Hepatocyte (in vitro differentiated cells): Measurements from ENCODE around the gene ZDHHC1. TPM values are rescaled to one million over a fixed set of nuclear protein-coding genes. Genes with fewer than 3 reads are reported as not detected.
A peak's percentile ranks its signal among the peaks of the same experiment; 100 is the strongest.

ENCODE experiments used
- DNase-seq: peaks from one replicate; pipeline ENCODE4 v3.0.0-alpha.2; 2016; ENCODE audit warnings: low spot score
- H2AFZ ChIP-seq: fragments of 200-600 bp; sonication (generic); 2 replicates; pipeline ENCODE4 v1.6.0; 2016; ENCODE audit warnings: antibody characterized with exemption, mild to moderate bottlenecking
- H3K27ac ChIP-seq: fragments of 200-600 bp; sonication (generic); 2 replicates; pipeline ENCODE4 v1.5.1; 2016; ENCODE audit warnings: mild to moderate bottlenecking
- H3K27me3 ChIP-seq: fragments of 200-600 bp; sonication (generic); 2 replicates; pipeline ENCODE4 v1.6.1; 2016
- H3K36me3 ChIP-seq: fragments of 200-600 bp; sonication (generic); replicated peaks from 2 replicates; pipeline ENCODE4 v1.5.1; 2016; ENCODE audit warnings: low read depth; ENCODE audit not compliant: insufficient read depth
- H3K4me1 ChIP-seq: fragments of 200-600 bp; sonication (generic); 2 replicates; pipeline ENCODE4 v1.5.1; 2016; ENCODE audit warnings: mild to moderate bottlenecking, moderate library complexity; ENCODE audit not compliant: insufficient read depth
- H3K4me2 ChIP-seq: fragments of 200-600 bp; sonication (generic); 2 replicates; pipeline ENCODE4 v1.6.0; 2016
- H3K4me3 ChIP-seq: fragments of 200-600 bp; sonication (generic); 2 replicates; pipeline ENCODE4 v1.5.1; 2016; ENCODE audit warnings: mild to moderate bottlenecking
- H3K79me2 ChIP-seq: fragments of 200-600 bp; sonication (generic); 2 replicates; pipeline ENCODE4 v1.6.0; 2017; ENCODE audit warnings: mild to moderate bottlenecking
- H3K9me2 ChIP-seq: fragments of 200-600 bp; sonication (generic); replicated peaks from 2 replicates; pipeline ENCODE4 v1.6.0; 2017; ENCODE audit warnings: mild to moderate bottlenecking; ENCODE audit not compliant: insufficient read depth
- H3K9me3 ChIP-seq: fragments of 200-600 bp; sonication (generic); 2 replicates; pipeline ENCODE4 v1.5.1; 2016; ENCODE audit warnings: low read depth, mild to moderate bottlenecking
- H4K20me1 ChIP-seq: fragments of 200-600 bp; sonication (generic); 2 replicates; pipeline ENCODE4 v1.6.0; 2016; ENCODE audit warnings: mild to moderate bottlenecking; ENCODE audit not compliant: insufficient read depth, poor library complexity, severe bottlenecking
- EZH2 ChIP-seq: fragments of 200-600 bp; sonication (generic); IDR thresholded peaks from 2 replicates; pipeline ENCODE4 v1.6.1; 2016; ENCODE audit warnings: antibody characterized with exemption, mild to moderate bottlenecking, borderline replicate concordance
- EZH2phosphoT487 ChIP-seq: fragments of 200-600 bp; sonication (generic); IDR thresholded peaks from one replicate; pipeline ENCODE4 v1.6.1; 2018; ENCODE audit warnings: antibody characterized with exemption, mild to moderate bottlenecking, low read depth, moderate library complexity; ENCODE audit not compliant: unreplicated experiment, severe bottlenecking
- WGBS: methylation state at CpG from one replicate; pipeline ENCODE4 v1.1.6; 2016; ENCODE audit warnings: low lambda C conversion rate; ENCODE audit errors: missing lambda C conversion rate; 5-methylcytosine and 5-hydroxymethylcytosine counted together
- polyA plus RNA-seq: library from polyadenylated mRNA; unstranded; fragments of >200 nt; fragmentation: Nextera tagmentation; extraction: Ambion mirVana; gene quantifications from 2 replicates; pipeline ENCODE4 v1.2.1, GENCODE V29; 2016
- total RNA-seq: library from RNA; depleted of rRNA; stranded (reverse); fragments of >200 nt; gene quantifications from 2 replicates; pipeline ENCODE4 v1.2.3, GENCODE V29; 2014
- TF ChIP-seq, protein P1 (sequence below): fragments of 200-600 bp; sonication (generic); IDR thresholded peaks from 2 replicates; pipeline ENCODE4 v1.5.1; 2016; ENCODE audit warnings: antibody characterized with exemption, mild to moderate bottlenecking; ENCODE audit not compliant: poor library complexity

The ZDHHC1 gene
- total and polyA plus RNA-seq, 2 experiments from 2014 or later, result 5.9 to 10.6 TPM

- H3K27ac ChIP-seq, result no peak overlapping the region
- H3K9me3 ChIP-seq, result no peaks in the 10 kb centered on the region
- no peaks in the 10 kb centered on the region for H3K36me3 ChIP-seq
- peaks cover 24% of the 10 kb centered on the region for H3K4me1 ChIP-seq
- no peak overlapping the region for H3K4me3 ChIP-seq
- WGBS, result 86% methylated on average over 12 of the region's 13 CpGs
- peaks cover 29% of the 10 kb centered on the region for H3K27me3 ChIP-seq
- no peaks in the 10 kb centered on the region for H3K79me2 ChIP-seq
- no peaks in the 10 kb centered on the region for H3K9me2 ChIP-seq
- peak overlapping the region; percentile 50 for H3K4me2 ChIP-seq
- no peaks in the 10 kb centered on the region for H4K20me1 ChIP-seq
- no peak for TF ChIP-seq EZH2
- TF ChIP-seq EZH2phosphoT487, result no peak
- TF ChIP-seq, protein P1, sequence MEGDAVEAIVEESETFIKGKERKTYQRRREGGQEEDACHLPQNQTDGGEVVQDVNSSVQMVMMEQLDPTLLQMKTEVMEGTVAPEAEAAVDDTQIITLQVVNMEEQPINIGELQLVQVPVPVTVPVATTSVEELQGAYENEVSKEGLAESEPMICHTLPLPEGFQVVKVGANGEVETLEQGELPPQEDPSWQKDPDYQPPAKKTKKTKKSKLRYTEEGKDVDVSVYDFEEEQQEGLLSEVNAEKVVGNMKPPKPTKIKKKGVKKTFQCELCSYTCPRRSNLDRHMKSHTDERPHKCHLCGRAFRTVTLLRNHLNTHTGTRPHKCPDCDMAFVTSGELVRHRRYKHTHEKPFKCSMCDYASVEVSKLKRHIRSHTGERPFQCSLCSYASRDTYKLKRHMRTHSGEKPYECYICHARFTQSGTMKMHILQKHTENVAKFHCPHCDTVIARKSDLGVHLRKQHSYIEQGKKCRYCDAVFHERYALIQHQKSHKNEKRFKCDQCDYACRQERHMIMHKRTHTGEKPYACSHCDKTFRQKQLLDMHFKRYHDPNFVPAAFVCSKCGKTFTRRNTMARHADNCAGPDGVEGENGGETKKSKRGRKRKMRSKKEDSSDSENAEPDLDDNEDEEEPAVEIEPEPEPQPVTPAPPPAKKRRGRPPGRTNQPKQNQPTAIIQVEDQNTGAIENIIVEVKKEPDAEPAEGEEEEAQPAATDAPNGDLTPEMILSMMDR, result no peak
- DNase-seq, result no peak
- no peak overlapping the region for H2AFZ ChIP-seq
These were observed 20.7 kb downstream of the ZDHHC1 start for GRCh38 chr16:67395458-67396158.

- H3K27me3 ChIP-seq, result peaks cover 29% of the 10 kb centered on the region
- DNase-seq, result no peak
- no peaks in the 10 kb centered on the region for H3K9me3 ChIP-seq
- TF ChIP-seq EZH2phosphoT487, result no peak
- TF ChIP-seq, protein P1, result no peak
- TF ChIP-seq EZH2, result no peak
- no peaks in the 10 kb centered on the region for H3K79me2 ChIP-seq
- H3K36me3 ChIP-seq, result no peaks in the 10 kb centered on the region
- H3K4me3 ChIP-seq, result no peak overlapping the region
- H3K27ac ChIP-seq, result no peak overlapping the region
- no peaks in the 10 kb centered on the region for H4K20me1 ChIP-seq
- 86% methylated on average over 10 of the region's 10 CpGs for WGBS
- H2AFZ ChIP-seq, result no peak overlapping the region
- H3K4me2 ChIP-seq, result peak overlapping the region; percentile 91
- H3K9me2 ChIP-seq, result no peaks in the 10 kb centered on the region
- H3K4me1 ChIP-seq, result peaks cover 24% of the 10 kb centered on the region
These were observed 21.2 kb downstream of the ZDHHC1 start for GRCh38 chr16:67395105-67395457.

DNA sequence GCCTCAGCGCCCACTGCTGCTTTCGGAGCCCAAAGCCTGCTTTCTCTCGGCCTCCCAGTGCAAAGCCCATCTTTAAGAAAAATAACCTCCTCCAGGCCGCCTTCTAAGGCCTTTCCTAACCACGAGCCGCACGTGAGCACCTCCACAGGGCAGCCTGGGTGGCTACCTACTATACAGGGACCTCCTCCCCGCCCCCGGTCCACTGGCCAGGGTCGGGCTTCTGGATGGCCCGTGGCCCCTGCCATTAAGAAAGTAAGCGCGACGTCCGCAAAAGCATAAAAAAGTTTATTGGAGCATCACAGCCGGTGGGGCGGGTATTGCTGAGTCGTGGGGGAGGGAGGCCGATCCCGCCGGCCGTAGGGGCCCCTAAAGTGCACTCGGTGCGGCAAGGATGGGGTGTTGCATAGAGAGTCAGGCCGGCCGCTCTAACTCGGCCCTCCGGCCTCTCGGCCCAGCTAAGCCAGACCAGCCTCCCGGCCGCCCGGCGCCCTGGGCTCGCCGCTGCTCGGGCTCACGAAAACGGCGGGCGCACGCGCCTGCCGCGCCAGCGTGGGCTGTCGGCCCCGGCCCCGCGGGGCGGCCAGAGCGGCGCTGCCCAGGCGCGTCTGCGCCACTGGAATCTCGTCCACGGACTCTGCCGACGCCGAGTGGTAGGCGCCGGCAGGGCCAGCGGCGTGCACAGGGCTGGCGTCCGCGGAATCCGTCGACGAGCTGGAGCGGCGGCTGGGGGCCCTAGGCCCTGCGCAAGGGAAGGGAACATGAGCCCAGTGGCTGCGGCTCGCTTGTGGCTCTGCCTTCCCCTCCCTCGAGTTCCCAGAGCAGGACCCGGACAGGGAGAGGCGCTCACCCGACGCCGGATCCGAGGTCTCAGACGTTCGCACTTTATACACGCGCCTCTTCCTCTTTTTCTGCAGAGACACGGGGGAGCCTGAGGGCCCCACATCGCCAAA, 21.8 kb downstream of the ZDHHC1 start:
- peak overlapping the region; percentile 91 for H3K4me2 ChIP-seq
- peak overlapping the region; percentile 49 for H2AFZ ChIP-seq
- no peaks in the 10 kb centered on the region for H3K9me3 ChIP-seq
- H3K9me2 ChIP-seq, result no peaks in the 10 kb centered on the region
- H3K36me3 ChIP-seq, result no peaks in the 10 kb centered on the region
- H3K4me1 ChIP-seq, result peaks cover 24% of the 10 kb centered on the region
- H3K27ac ChIP-seq, result no peak overlapping the region
- H3K79me2 ChIP-seq, result no peaks in the 10 kb centered on the region
- WGBS, result 20% methylated on average over 62 of the region's 88 CpGs
- TF ChIP-seq, protein P1, result no peak
- TF ChIP-seq EZH2phosphoT487, result no peak
- H3K27me3 ChIP-seq, result peaks cover 29% of the 10 kb centered on the region
- peak; percentile 49 for DNase-seq
- no peaks in the 10 kb centered on the region for H4K20me1 ChIP-seq
- no peak overlapping the region for H3K4me3 ChIP-seq
